ENCODE measurements around the gene ZNF764. TPM values are rescaled to one million over a fixed set of nuclear protein-coding genes. Genes with fewer than 3 reads are reported as not detected.

The ZNF764 gene
- total RNA-seq, result 16.1 and 19.2 TPM in 2 replicates

DNA sequence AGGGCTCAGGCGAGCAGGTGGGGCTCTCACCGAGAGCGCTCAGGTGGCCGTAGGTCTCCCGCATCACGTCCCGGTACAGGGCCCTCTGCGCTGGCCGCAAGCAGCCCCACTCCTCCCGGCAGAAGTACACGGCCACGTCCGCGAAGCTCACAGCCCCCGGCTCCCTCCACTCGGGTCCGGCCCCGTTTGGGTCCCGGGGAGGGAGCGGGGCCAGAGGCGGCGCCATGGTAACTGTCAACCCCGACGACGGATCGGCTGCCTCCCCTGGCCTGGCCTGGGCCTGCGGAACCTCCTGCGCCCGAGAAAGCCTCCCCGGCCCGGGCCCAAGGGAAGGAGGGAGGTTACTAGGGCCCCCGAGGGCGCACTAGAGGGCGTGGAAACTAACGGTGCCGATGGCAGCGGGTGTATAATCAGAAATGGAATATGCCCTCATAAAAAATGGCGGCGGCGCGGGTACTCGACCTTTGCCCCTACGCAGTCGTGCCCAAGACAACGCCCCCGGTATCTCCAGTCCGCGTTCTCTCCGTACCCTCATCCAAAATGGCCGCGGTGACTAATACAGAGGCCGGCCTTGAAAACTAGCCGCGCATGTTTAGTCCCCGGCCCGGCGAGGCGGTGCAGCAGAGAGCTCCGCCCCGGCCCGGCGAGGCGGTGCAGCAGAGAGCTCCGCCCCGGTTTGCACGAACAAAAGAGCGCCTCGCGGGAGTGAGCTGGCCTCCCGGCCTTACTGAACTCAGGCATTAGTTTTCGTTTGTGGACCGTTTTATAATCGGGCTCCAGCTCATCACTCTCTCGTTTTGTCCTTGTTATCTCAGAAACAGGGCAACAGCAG is at the start of gene ZNF764:
TSS of gene ZNF764 (minus strand) at position 418 of the 832 bp plus-strand sequence. CDS start at position 226, 192 bp downstream.
- CTCF ChIA-PET, result interaction anchor here (0.9 to 2.5 kb wide), 10 partner anchors 13 to 128 kb away, joined by 3 to 16 read pairs (median 4); partner anchors contain the start of genes DCTPP1, PRR14, ZNF688 and ZNF747
- intact Hi-C loops (cut with micrococcal nuclease), result loop anchor here (1.0 to 10.0 kb wide), 10 partner anchors 14 to 367 kb away; partner anchors contain the start of genes DCTPP1, FBRS, FBXL19 and PRR14
- POLR2A ChIA-PET, result interaction anchor here (0.5 to 6.3 kb wide), 40 partner anchors 10 to 492 kb away, joined by 3 to 152 read pairs (median 6); partner anchors contain the start of genes ALDOA, DCTPP1, FBRS and ITGAL
- Mint-ChIP-seq H3K9me3 (no peaks in the 10 kb centered on the region), H3K36me3 (ENCODE audit: low read depth) (peaks cover 31% of the 10 kb centered on the region), H3K4me1 (peaks cover 43% of the 10 kb centered on the region), H3K4me3 (peak within 1 kb of the TSS; percentile 83), H3K27me3 (no peaks in the 10 kb centered on the region), H3K27ac (peak within 1 kb of the TSS; percentile 84)
- DNase-seq (peak; percentile 91), ATAC-seq (ENCODE audit: low read depth) (peak; percentile 93)
- TF ChIP-seq CTCF (IDR thresholded peaks at IDR 0.05), result no peak

DNA sequence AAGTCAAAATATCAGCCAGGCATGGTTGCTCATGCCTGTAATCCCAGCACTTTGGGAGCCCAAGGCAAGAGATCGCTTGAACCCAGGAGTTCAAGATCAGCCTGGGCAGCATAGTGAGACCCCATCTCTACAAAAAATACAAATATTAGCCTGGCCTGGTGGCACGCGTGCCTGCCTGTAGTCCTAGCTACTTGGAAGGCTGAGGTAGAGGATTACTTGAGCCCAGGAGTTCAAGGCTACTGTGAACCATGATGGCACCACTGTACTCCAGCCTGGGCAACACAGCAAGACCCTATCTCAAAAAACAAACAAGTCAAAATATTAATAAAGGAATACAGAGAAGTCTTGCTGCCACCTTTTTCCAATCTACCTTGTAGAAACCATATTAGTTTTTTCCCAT is 47.8 kb upstream of the ZNF764 start:
- ATAC-seq (ENCODE audit: low read depth) (no peak), DNase-seq (no peak)
- POLR2A ChIA-PET, result interaction anchor here (0.6 kb wide), 2 partner anchors 37 to 138 kb away, joined by 3 to 7 read pairs; no protein-coding TSS in a partner anchor
- intact Hi-C loops (cut with micrococcal nuclease), result no loop called here
- no peak overlapping the region for H3K4me3 Mint-ChIP-seq
- CTCF ChIA-PET, result interaction anchor here (1.2 kb wide), 1 partner anchor 9 kb away, joined by 4 read pairs; no protein-coding TSS in a partner anchor
- no peak for TF ChIP-seq CTCF (IDR thresholded peaks at IDR 0.05)
- peaks cover 52% of the 10 kb centered on the region for H3K36me3 Mint-ChIP-seq (ENCODE audit: low read depth)
- no peaks in the 10 kb centered on the region for H3K27me3 Mint-ChIP-seq
- no peaks in the 10 kb centered on the region for H3K9me3 Mint-ChIP-seq
- H3K4me1 Mint-ChIP-seq, result peaks cover 12% of the 10 kb centered on the region
- no peak overlapping the region for H3K27ac Mint-ChIP-seq

- H3K4me3 Mint-ChIP-seq, result no peak overlapping the region
- POLR2A ChIA-PET, result no interaction called here
Observed at GRCh38 chr16:30605158-30605557, 47.0 kb upstream of the ZNF764 start.

DNA sequence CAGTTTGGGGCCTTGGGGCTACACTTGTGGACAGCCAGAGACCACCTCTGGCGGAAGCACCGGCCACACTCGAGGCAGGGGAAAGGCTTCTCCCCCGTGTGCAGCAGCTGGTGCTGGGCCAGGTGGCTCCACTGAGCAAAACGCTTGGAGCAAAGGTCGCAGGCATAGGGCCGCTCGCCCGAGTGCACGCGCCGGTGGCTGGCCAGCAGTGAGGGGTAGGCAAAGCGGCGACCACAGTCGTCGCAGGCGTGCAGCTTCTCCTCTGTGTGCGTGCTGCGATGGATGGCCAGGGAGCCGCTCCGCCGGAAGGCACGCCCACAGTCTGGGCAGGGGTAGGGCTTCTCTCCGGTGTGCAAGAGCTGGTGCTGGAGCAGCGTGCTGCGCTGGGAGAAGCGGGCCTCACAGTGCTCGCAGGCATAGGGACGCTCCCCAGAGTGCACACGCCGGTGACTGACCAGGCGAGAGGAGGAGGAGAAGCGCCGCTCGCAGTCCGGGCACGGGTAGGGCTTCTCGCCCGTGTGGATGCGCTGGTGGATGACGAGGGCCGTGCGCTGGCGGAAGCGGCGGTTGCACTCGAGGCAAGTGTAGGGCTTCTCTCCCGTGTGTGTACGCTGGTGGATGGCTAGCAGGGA is 46.3 kb upstream of the ZNF764 start:
- H3K4me1 Mint-ChIP-seq, result peaks cover 7% of the 10 kb centered on the region
- TF ChIP-seq CTCF (IDR thresholded peaks at IDR 0.05), result no peak
- H3K27ac Mint-ChIP-seq, result no peak overlapping the region
- no peaks in the 10 kb centered on the region for H3K9me3 Mint-ChIP-seq
- peaks cover 52% of the 10 kb centered on the region for H3K36me3 Mint-ChIP-seq (ENCODE audit: low read depth)
- CTCF ChIA-PET, result no interaction called here
- ATAC-seq (ENCODE audit: low read depth), result no peak
- H3K4me3 Mint-ChIP-seq, result no peak overlapping the region
- DNase-seq, result no peak
- POLR2A ChIA-PET, result no interaction called here
- intact Hi-C loops (cut with micrococcal nuclease), result no loop called here
- no peaks in the 10 kb centered on the region for H3K27me3 Mint-ChIP-seq

More at GRCh38 chr16:30605158-30605557, 47.0 kb upstream of the ZNF764 start:
- TF ChIP-seq CTCF (IDR thresholded peaks at IDR 0.05), result no peak
- H3K27me3 Mint-ChIP-seq, result no peaks in the 10 kb centered on the region
- peaks cover 52% of the 10 kb centered on the region for H3K36me3 Mint-ChIP-seq (ENCODE audit: low read depth)
- no peaks in the 10 kb centered on the region for H3K9me3 Mint-ChIP-seq
- H3K4me1 Mint-ChIP-seq, result peaks cover 8% of the 10 kb centered on the region
- CTCF ChIA-PET, result no interaction called here
- no peak overlapping the region for H3K27ac Mint-ChIP-seq
- intact Hi-C loops (cut with micrococcal nuclease), result no loop called here
- DNase-seq, result no peak
- ATAC-seq (ENCODE audit: low read depth), result no peak

DNA sequence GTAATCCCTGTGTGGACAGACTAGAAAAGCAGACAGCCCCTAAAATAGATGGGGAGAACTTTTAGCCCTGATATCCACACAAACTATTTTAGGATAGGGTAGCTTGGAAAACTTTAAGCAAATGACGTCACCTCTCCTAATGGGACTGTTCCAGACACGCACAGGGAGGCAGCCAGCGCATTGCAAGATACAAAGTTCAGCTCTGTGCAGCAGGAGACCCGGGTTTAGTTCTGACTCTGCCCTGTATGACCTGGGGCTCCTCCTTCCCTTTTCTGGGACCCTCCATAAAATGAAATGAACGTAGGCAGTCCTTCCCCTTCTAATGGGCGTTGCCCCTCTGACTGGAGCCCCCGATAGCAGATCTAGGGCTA is 45.8 kb upstream of the ZNF764 start:
- Mint-ChIP-seq H3K4me1 (peaks cover 2% of the 10 kb centered on the region), H3K4me3 (no peak overlapping the region), H3K27ac (no peak overlapping the region), H3K9me3 (no peaks in the 10 kb centered on the region), H3K36me3 (ENCODE audit: low read depth) (peaks cover 52% of the 10 kb centered on the region), H3K27me3 (no peaks in the 10 kb centered on the region)
- no peak for DNase-seq
- ChIA-PET CTCF (no interaction called here), POLR2A (no interaction called here)
- ATAC-seq (ENCODE audit: low read depth), result no peak
- TF ChIP-seq CTCF (IDR thresholded peaks at IDR 0.05), result no peak
- intact Hi-C loops (cut with micrococcal nuclease), result no loop called here

All from activated B cell treated with CpG ODN at 0.5 μM for 24 hours (primary cell).